Measurements from ENCODE around the gene SLC44A3.

Gene SLC44A3

GRCh38 chr1:94919241-94920030 is 99.3 kb downstream of the SLC44A3 start:
- DNase-seq (ENCODE audit: low spot score), result no peak
- no peak for TF ChIP-seq CTCF (IDR thresholded peaks at IDR 0.05; ENCODE audit: extremely low read depth, missing control alignments)

DNA sequence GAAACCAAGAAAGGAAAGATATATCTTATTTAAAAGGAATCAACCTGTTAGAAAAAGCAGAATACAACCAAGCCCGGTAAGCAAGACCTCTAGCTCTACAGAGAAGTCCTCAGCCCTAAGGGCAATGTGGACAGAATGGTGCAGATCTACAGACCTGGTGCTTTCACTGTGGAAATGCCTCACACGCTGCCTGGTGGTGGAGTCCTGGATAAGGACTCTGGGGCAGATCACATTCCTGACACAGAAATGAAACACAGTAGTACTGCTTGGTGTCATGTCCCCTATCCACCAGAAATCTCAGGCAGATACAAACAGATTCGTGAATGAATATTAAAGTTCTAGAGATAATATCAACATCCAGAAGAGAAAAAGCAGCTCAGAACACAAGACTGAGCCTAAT is 99.9 kb downstream of the SLC44A3 start:
- TF ChIP-seq CTCF (IDR thresholded peaks at IDR 0.05; ENCODE audit: extremely low read depth, missing control alignments), result no peak
- DNase-seq (ENCODE audit: low spot score), result no peak

- no peak for TF ChIP-seq CTCF (IDR thresholded peaks at IDR 0.05; ENCODE audit: extremely low read depth, missing control alignments)
Measured at GRCh38 chr1:94921977-94922376, 101.8 kb downstream of the SLC44A3 start.

GRCh38 chr1:94922761-94923331 is 102.7 kb downstream of the SLC44A3 start:
- TF ChIP-seq CTCF (IDR thresholded peaks at IDR 0.05; ENCODE audit: extremely low read depth, missing control alignments), result no peak
- DNase-seq (ENCODE audit: low spot score), result no peak

More at GRCh38 chr1:94921977-94922376, 101.8 kb downstream of the SLC44A3 start:
- no peak for DNase-seq (ENCODE audit: low spot score)

DNA sequence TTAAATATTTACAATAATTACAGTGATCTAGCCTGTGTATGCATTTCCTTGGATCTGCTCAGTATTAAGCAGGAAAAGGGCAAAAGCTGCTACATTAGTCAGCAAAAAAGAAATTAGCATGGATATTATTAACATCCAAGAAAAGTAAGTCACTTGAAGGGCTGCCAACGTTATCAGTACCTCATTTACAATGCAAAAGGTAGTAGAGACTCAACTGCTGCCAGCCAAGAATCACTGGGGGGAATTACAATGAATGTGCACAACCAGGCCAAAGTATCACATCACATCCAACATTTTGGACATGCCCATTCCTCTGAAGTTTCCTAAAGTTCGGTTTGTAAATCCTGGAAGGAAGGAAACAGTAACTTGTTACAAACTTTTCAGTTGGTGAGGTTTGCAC is 104.8 kb downstream of the SLC44A3 start:
- no peak for DNase-seq (ENCODE audit: low spot score)
- TF ChIP-seq CTCF (IDR thresholded peaks at IDR 0.05; ENCODE audit: extremely low read depth, missing control alignments), result no peak

- TF ChIP-seq CTCF (IDR thresholded peaks at IDR 0.05; ENCODE audit: extremely low read depth, missing control alignments), result no peak
- peak; percentile 43 for DNase-seq (ENCODE audit: low spot score)
Measured at GRCh38 chr1:94925561-94926125, 105.5 kb downstream of the SLC44A3 start.

Measured in GM20000 (cell line).